MG63 (cell line): ENCODE results near the gene BBIP1. TPM values are rescaled to one million over a fixed set of nuclear protein-coding genes. Genes with fewer than 3 reads are reported as not detected.

Experiments used
- DNase-seq: peaks from one replicate; pipeline ENCODE4 v3.0.0-alpha.2; 2020
- H3K27me3 ChIP-seq: fragments of 250-450 bp; sonication (Bioruptor Pico); 2 replicates; pipeline ENCODE4 v1.5.1; 2020; ENCODE audit warnings: mild to moderate bottlenecking, moderate library complexity
- H3K36me3 ChIP-seq: fragments of 250-450 bp; sonication (Bioruptor Pico); 2 replicates; pipeline ENCODE4 v1.5.1; 2020; ENCODE audit warnings: mild to moderate bottlenecking, moderate library complexity
- H3K4me3 ChIP-seq: fragments of 250-450 bp; sonication (Bioruptor Pico); 2 replicates; pipeline ENCODE4 v1.5.1; 2020; ENCODE audit warnings: mild to moderate bottlenecking, moderate library complexity
- H3K9me3 ChIP-seq: fragments of 250-450 bp; sonication (Bioruptor Pico); 2 replicates; pipeline ENCODE4 v1.5.1; 2020; ENCODE audit warnings: mild to moderate bottlenecking, moderate library complexity
- total RNA-seq: library from RNA; depleted of rRNA; stranded (reverse); fragments of >200 nt; shearing (Covaris generic); gene quantifications from 2 replicates; pipeline ENCODE4 v1.2.3, GENCODE V29; 2014; ENCODE audit warnings: low replicate concordance

Gene BBIP1
- total RNA-seq, 1 experiment from 2014 or later: 13.1 TPM

GRCh38 chr10:110903280-110904278 lies 15.4 kb downstream of the BBIP1 start:
- no peak overlapping the region for H3K4me3 ChIP-seq
- no peak for DNase-seq
- no peaks in the 10 kb centered on the region for H3K9me3 ChIP-seq
- H3K27me3 ChIP-seq: no peaks in the 10 kb centered on the region
- H3K36me3 ChIP-seq: peaks cover 14% of the 10 kb centered on the region

- Histone ChIP-seq H3K36me3 (peaks cover 19% of the 10 kb centered on the region), H3K4me3 (no peak overlapping the region), H3K27me3 (no peaks in the 10 kb centered on the region), H3K9me3 (no peaks in the 10 kb centered on the region)
- DNase-seq: peak; percentile 13
Measured at GRCh38 chr10:110901954-110902819, 16.8 kb downstream of the BBIP1 start.

GRCh38 chr10:110900983-110901382 lies 18.0 kb downstream of the BBIP1 start:
- Histone ChIP-seq H3K36me3 (peaks cover 26% of the 10 kb centered on the region), H3K4me3 (no peak overlapping the region), H3K9me3 (no peaks in the 10 kb centered on the region), H3K27me3 (no peaks in the 10 kb centered on the region)
- DNase-seq: no peak

GRCh38 chr10:110898391-110898790 lies 20.6 kb downstream of the BBIP1 start:
- no peak for DNase-seq
- Histone ChIP-seq H3K36me3 (peaks cover 42% of the 10 kb centered on the region), H3K9me3 (no peaks in the 10 kb centered on the region), H3K27me3 (no peaks in the 10 kb centered on the region), H3K4me3 (no peak overlapping the region)

- H3K4me3 ChIP-seq: no peak overlapping the region
- no peaks in the 10 kb centered on the region for H3K9me3 ChIP-seq
- no peak for DNase-seq
- no peaks in the 10 kb centered on the region for H3K27me3 ChIP-seq
- H3K36me3 ChIP-seq: peaks cover 42% of the 10 kb centered on the region
Measured at GRCh38 chr10:110897184-110897583, 21.8 kb downstream of the BBIP1 start.

GRCh38 chr10:110893559-110894179 lies 25.3 kb downstream of the BBIP1 start:
- Histone ChIP-seq H3K36me3 (peaks cover 42% of the 10 kb centered on the region), H3K9me3 (no peaks in the 10 kb centered on the region), H3K27me3 (no peaks in the 10 kb centered on the region), H3K4me3 (no peak overlapping the region)
- no peak for DNase-seq

GRCh38 chr10:110892602-110893288 lies 26.2 kb downstream of the BBIP1 start:
- H3K36me3 ChIP-seq: peaks cover 41% of the 10 kb centered on the region
- no peaks in the 10 kb centered on the region for H3K27me3 ChIP-seq
- no peaks in the 10 kb centered on the region for H3K9me3 ChIP-seq
- DNase-seq: no peak
- H3K4me3 ChIP-seq: no peak overlapping the region

GRCh38 chr10:110887560-110887959 lies 31.4 kb downstream of the BBIP1 start:
- DNase-seq: no peak
- no peak overlapping the region for H3K4me3 ChIP-seq
- H3K36me3 ChIP-seq: peaks cover 37% of the 10 kb centered on the region
- no peaks in the 10 kb centered on the region for H3K9me3 ChIP-seq
- no peaks in the 10 kb centered on the region for H3K27me3 ChIP-seq

GRCh38 chr10:110885932-110886674 lies 32.9 kb downstream of the BBIP1 start:
- no peaks in the 10 kb centered on the region for H3K27me3 ChIP-seq
- DNase-seq: no peak
- peaks cover 43% of the 10 kb centered on the region for H3K36me3 ChIP-seq
- no peak overlapping the region for H3K4me3 ChIP-seq
- no peaks in the 10 kb centered on the region for H3K9me3 ChIP-seq

GRCh38 chr10:110883924-110884323 lies 35.1 kb downstream of the BBIP1 start:
- no peaks in the 10 kb centered on the region for H3K27me3 ChIP-seq
- DNase-seq: no peak
- no peaks in the 10 kb centered on the region for H3K9me3 ChIP-seq
- H3K4me3 ChIP-seq: no peak overlapping the region
- H3K36me3 ChIP-seq: peaks cover 42% of the 10 kb centered on the region

GRCh38 chr10:110881905-110882304 lies 37.1 kb downstream of the BBIP1 start:
- Histone ChIP-seq H3K9me3 (no peaks in the 10 kb centered on the region), H3K27me3 (no peaks in the 10 kb centered on the region), H3K4me3 (no peak overlapping the region), H3K36me3 (peaks cover 41% of the 10 kb centered on the region)
- no peak for DNase-seq

GRCh38 chr10:110881247-110881646 lies 37.7 kb downstream of the BBIP1 start:
- H3K9me3 ChIP-seq: no peaks in the 10 kb centered on the region
- no peak overlapping the region for H3K4me3 ChIP-seq
- H3K36me3 ChIP-seq: peaks cover 43% of the 10 kb centered on the region
- no peaks in the 10 kb centered on the region for H3K27me3 ChIP-seq
- no peak for DNase-seq

GRCh38 chr10:110880012-110880411 lies 39.0 kb downstream of the BBIP1 start:
- H3K4me3 ChIP-seq: no peak overlapping the region
- no peak for DNase-seq
- no peaks in the 10 kb centered on the region for H3K9me3 ChIP-seq
- peaks cover 39% of the 10 kb centered on the region for H3K36me3 ChIP-seq
- no peaks in the 10 kb centered on the region for H3K27me3 ChIP-seq

GRCh38 chr10:110876788-110877187 lies 42.2 kb downstream of the BBIP1 start:
- Histone ChIP-seq H3K9me3 (no peaks in the 10 kb centered on the region), H3K27me3 (no peaks in the 10 kb centered on the region), H3K4me3 (no peak overlapping the region), H3K36me3 (peaks cover 31% of the 10 kb centered on the region)
- DNase-seq: no peak

- Histone ChIP-seq H3K4me3 (no peak overlapping the region), H3K36me3 (peaks cover 25% of the 10 kb centered on the region), H3K9me3 (no peaks in the 10 kb centered on the region), H3K27me3 (no peaks in the 10 kb centered on the region)
- DNase-seq: no peak
Measured at GRCh38 chr10:110876000-110876399, 43.0 kb downstream of the BBIP1 start.

- peaks cover 18% of the 10 kb centered on the region for H3K36me3 ChIP-seq
- DNase-seq: no peak
- no peaks in the 10 kb centered on the region for H3K27me3 ChIP-seq
- H3K4me3 ChIP-seq: peak overlapping the region; percentile 82
- H3K9me3 ChIP-seq: no peaks in the 10 kb centered on the region
Measured at GRCh38 chr10:110873951-110874350, 45.0 kb downstream of the BBIP1 start.
